NT2/D1 (cell line): ENCODE measurements around the gene ERVV-1.

Experiments used
- SUZ12 ChIP-seq: IDR thresholded peaks from 2 replicates; pipeline ENCODE4 v1.6.1; 2011; ENCODE audit not compliant: insufficient read length, insufficient read depth; ENCODE audit errors: extremely low read depth
- YY1 ChIP-seq: IDR thresholded peaks from 2 replicates; pipeline ENCODE4 v1.6.1; 2011; ENCODE audit not compliant: insufficient read length, insufficient read depth
- ZNF274 ChIP-seq: IDR thresholded peaks from 2 replicates; pipeline ENCODE4 v1.6.1; 2011; ENCODE audit warnings: mild to moderate bottlenecking, low read depth, low read length

- TF ChIP-seq ZNF274 (no peak), SUZ12 (no peak), YY1 (no peak)
These were observed 22.2 kb upstream of the ERVV-1 start for GRCh38 chr19:52991484-52991883.
